ENCODE results near the gene HECTD4. TPM values are rescaled to one million over a fixed set of nuclear protein-coding genes. Genes with fewer than 3 reads are reported as not detected.
"Not testable (repeated sequence)": the region's sequence is repeated elsewhere in the genome, so short reads cannot be mapped to it uniquely, and the experiment has no call there.

HECTD4 gene
- total RNA-seq, 1 experiment from 2014 or later, result 54.5 TPM

DNA sequence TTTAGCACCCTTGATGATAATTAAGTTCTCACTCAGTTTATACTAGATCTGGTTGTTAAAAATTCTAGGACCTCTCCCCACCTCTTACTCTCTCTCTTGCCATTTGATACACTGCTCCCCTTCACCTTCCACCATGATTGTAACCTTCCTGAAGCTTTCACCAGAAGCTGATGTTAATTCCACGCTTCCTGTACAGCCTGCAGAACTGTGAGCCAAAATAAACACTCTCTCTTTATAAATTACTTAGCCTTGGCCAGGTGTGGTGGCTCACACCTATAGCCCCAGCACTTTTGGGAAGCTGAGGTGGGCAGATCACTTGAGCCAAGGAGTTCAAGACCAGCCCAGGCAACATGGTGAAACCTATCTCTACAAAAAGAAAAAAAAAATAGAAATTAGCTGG, 11.1 kb upstream of the HECTD4 start:
- H3K36me3 ChIP-seq (ENCODE audit: control insufficient read depth, insufficient read depth, low read length), result no peaks in the 10 kb centered on the region
- H3K9me3 ChIP-seq, result no peaks in the 10 kb centered on the region
- H3K27me3 ChIP-seq (replicated peaks; ENCODE audit: control insufficient read depth, insufficient read depth, low read length), result no peaks in the 10 kb centered on the region
- BruUV-seq (replicated peaks), result no TSS peak
- no peak for DNase-seq
- no peaks in the 10 kb centered on the region for H3K4me1 Mint-ChIP-seq (ENCODE audit: low read depth, unreplicated experiment)
- H3K4me1 ChIP-seq, result no peaks in the 10 kb centered on the region
- ChIA-PET POLR2A (no interaction called here), CTCF (no interaction called here)
- TF ChIP-seq, protein P1, sequence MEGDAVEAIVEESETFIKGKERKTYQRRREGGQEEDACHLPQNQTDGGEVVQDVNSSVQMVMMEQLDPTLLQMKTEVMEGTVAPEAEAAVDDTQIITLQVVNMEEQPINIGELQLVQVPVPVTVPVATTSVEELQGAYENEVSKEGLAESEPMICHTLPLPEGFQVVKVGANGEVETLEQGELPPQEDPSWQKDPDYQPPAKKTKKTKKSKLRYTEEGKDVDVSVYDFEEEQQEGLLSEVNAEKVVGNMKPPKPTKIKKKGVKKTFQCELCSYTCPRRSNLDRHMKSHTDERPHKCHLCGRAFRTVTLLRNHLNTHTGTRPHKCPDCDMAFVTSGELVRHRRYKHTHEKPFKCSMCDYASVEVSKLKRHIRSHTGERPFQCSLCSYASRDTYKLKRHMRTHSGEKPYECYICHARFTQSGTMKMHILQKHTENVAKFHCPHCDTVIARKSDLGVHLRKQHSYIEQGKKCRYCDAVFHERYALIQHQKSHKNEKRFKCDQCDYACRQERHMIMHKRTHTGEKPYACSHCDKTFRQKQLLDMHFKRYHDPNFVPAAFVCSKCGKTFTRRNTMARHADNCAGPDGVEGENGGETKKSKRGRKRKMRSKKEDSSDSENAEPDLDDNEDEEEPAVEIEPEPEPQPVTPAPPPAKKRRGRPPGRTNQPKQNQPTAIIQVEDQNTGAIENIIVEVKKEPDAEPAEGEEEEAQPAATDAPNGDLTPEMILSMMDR (IDR thresholded peaks at IDR 0.05; ENCODE audit: insufficient read depth in 1 of 2, low read depth in 1 of 2, low read length in 1 of 2, severe bottlenecking in 1 of 2, unreplicated experiment in 1 of 2), result no peak
- no peak overlapping the region for H3K4me3 ChIP-seq (ENCODE audit: low read depth, low read length)
- no peak overlapping the region for H3K27ac Mint-ChIP-seq (ENCODE audit: unreplicated experiment)
- no peaks in the 10 kb centered on the region for H3K27me3 Mint-ChIP-seq (ENCODE audit: insufficient read depth, unreplicated experiment)
- intact Hi-C loops (cut with micrococcal nuclease; ENCODE audit: unreplicated experiment), result no loop called here
- no peak overlapping the region for H3K4me3 Mint-ChIP-seq (ENCODE audit: unreplicated experiment)
- no peaks in the 10 kb centered on the region for H3K36me3 Mint-ChIP-seq (ENCODE audit: insufficient read depth, unreplicated experiment)
- H3K9me3 Mint-ChIP-seq (ENCODE audit: unreplicated experiment), result no peaks in the 10 kb centered on the region

- H3K9me3 Mint-ChIP-seq (ENCODE audit: unreplicated experiment); H3K36me3 Mint-ChIP-seq (ENCODE audit: insufficient read depth, unreplicated experiment); H3K4me1 ChIP-seq; H3K27me3 ChIP-seq (replicated peaks; ENCODE audit: control insufficient read depth, insufficient read depth, low read length); H3K27ac Mint-ChIP-seq (ENCODE audit: unreplicated experiment); H3K36me3 ChIP-seq (ENCODE audit: control insufficient read depth, insufficient read depth, low read length); H3K4me3 Mint-ChIP-seq (ENCODE audit: unreplicated experiment); H3K9me3 ChIP-seq; POLR2A ChIA-PET; CTCF ChIA-PET; H3K27me3 Mint-ChIP-seq (ENCODE audit: insufficient read depth, unreplicated experiment); H3K4me1 Mint-ChIP-seq (ENCODE audit: low read depth, unreplicated experiment); DNase-seq; BruUV-seq (replicated peaks); H3K4me3 ChIP-seq (ENCODE audit: low read depth, low read length): not testable (repeated sequence)
- intact Hi-C loops (cut with micrococcal nuclease; ENCODE audit: unreplicated experiment), result loop anchor here (10.0 kb wide), 2 partner anchors 95 to 265 kb away; partner anchors contain the start of gene TRAFD1
Measured at GRCh38 chr12:112389922-112390654, 7.9 kb upstream of the HECTD4 start.

DNA sequence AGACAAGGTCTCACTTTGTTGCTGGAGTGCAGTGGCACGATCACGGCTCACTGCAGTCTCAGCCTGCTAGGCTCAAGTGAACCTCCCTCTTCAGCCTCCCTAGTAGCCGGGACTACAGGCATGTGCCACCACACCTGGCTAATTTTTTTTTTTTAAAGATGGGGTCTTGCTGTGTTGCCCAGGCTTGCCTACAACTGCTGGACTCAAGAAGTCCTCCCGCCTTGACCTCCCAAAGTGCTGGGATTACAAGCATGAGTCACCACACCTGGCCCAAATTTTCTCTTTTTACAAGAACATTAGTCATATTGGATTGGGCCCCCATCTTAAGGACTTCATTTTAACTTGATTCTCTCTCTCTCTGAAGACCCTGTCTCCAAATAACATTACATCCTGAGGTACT, 7.0 kb upstream of the HECTD4 start:
- no peak for DNase-seq
- no peak overlapping the region for H3K4me3 Mint-ChIP-seq (ENCODE audit: unreplicated experiment)
- no peak overlapping the region for H3K4me3 ChIP-seq (ENCODE audit: low read depth, low read length)
- intact Hi-C loops (cut with micrococcal nuclease; ENCODE audit: unreplicated experiment), result loop anchor here (10.0 kb wide), 2 partner anchors 94 to 264 kb away; partner anchors contain the start of gene TRAFD1
- no peaks in the 10 kb centered on the region for H3K27me3 ChIP-seq (replicated peaks; ENCODE audit: control insufficient read depth, insufficient read depth, low read length)
- TF ChIP-seq, protein P1 (IDR thresholded peaks at IDR 0.05; ENCODE audit: insufficient read depth in 1 of 2, low read depth in 1 of 2, low read length in 1 of 2, severe bottlenecking in 1 of 2, unreplicated experiment in 1 of 2), result no peak
- POLR2A ChIA-PET, result no interaction called here
- no peaks in the 10 kb centered on the region for H3K36me3 Mint-ChIP-seq (ENCODE audit: insufficient read depth, unreplicated experiment)
- H3K36me3 ChIP-seq (ENCODE audit: control insufficient read depth, insufficient read depth, low read length), result no peaks in the 10 kb centered on the region
- BruUV-seq (replicated peaks), result no TSS peak
- H3K27me3 Mint-ChIP-seq (ENCODE audit: insufficient read depth, unreplicated experiment), result no peaks in the 10 kb centered on the region
- no peaks in the 10 kb centered on the region for H3K9me3 Mint-ChIP-seq (ENCODE audit: unreplicated experiment)
- CTCF ChIA-PET, result no interaction called here
- no peak overlapping the region for H3K27ac Mint-ChIP-seq (ENCODE audit: unreplicated experiment)
- H3K9me3 ChIP-seq, result no peaks in the 10 kb centered on the region
- H3K4me1 ChIP-seq, result no peaks in the 10 kb centered on the region
- no peaks in the 10 kb centered on the region for H3K4me1 Mint-ChIP-seq (ENCODE audit: low read depth, unreplicated experiment)

All from Caco-2 (cell line).